Adipose tissue (tissue), 3 donors: Measurements from ENCODE around the gene EXOC1. TPM values are rescaled to one million over a fixed set of nuclear protein-coding genes. Genes with fewer than 3 reads are reported as not detected.
"Not testable (repeated sequence)": the region's sequence is repeated elsewhere in the genome, so short reads cannot be mapped to it uniquely, and the experiment has no call there.

Experiments
- H3K27ac ChIP-seq: one replicate; pipeline ENCODE4 v1.5.1; 2013; ENCODE audit warnings: low read depth, low read length
- WGBS, 3 donors: extraction: QIAGEN DNeasy Blood & Tissue Kit; methylation state at CpG; one replicate each; pipeline ENCODE4 v1.1.7; 2013; 5-methylcytosine and 5-hydroxymethylcytosine counted together
- polyA plus RNA-seq, 3 donors: library from polyadenylated mRNA; stranded (reverse); fragments of 200-250 nt; gene quantifications; one replicate each; pipeline ENCODE4 v1.2.3, GENCODE V29; 2013
- donor health status: healthy with polysubstance abuse.
- donor health status: Bipolar disorder and iron deficiency.
- donor health status: healthy.

The EXOC1 gene
- polyA plus RNA-seq, 3 donors, result 7.4 to 21.4 (median 14.4) TPM

DNA sequence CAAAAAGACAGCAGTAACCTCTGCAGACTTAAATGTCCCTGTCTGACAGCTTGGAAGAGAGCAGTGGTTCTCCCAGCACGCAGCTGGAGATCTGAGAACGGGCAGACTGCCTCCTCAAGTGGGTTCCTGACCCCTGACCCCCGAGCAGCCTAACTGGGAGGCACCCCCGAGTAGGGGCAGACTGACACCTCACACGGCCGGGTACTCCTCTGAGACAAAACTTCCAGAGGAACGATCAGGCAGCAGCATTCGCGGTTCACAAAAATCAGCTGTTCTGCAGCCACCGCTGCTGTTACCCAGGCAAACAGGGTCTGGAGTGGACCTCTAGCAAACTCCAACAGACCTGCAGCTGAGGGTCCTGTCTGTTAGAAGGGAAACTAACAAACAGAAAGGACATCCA lies 11.1 kb upstream of the EXOC1 start:
- H3K27ac ChIP-seq, result not testable (repeated sequence)
- WGBS, 3 donors, result 72 to 82% (median 78%) methylated on average over 8 to 9 of the region's 10 CpGs

- 62 to 75% (median 73%) methylated on average over 9 of the region's 9 CpGs for WGBS, 3 donors
Observed at GRCh38 chr4:55849724-55850123, 3.7 kb upstream of the EXOC1 start.

GRCh38 chr4:55851885-55852284 lies 1.6 kb upstream of the EXOC1 start:
- no peak overlapping the region for H3K27ac ChIP-seq
- 58 to 77% (median 66%) methylated on average over 6 of the region's 6 CpGs for WGBS, 3 donors

More at GRCh38 chr4:55849724-55850123, 3.7 kb upstream of the EXOC1 start:
- no peak overlapping the region for H3K27ac ChIP-seq

DNA sequence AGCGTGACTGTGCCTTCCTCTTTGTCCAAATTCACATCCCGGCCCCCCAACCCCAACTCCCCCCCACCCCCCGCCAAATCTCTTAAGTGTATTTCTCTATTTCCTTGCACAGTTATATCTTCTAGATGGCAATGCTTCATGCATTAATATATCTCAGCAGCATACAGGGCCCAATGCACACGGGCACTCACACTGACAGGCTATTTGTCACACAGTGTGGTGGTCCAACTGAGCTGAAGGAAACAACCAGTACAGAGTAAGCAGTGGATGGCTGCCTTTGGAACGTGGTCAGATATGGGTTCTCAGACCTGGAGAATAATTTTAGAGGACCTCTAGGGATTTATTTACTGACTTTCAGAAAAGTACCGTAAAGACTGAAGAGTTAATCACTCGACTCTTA lies 681 bp downstream of the EXOC1 start:
- WGBS, 3 donors, result 8 to 13% (median 13%) methylated on average over 7 of the region's 7 CpGs
- no peak overlapping the region for H3K27ac ChIP-seq

GRCh38 chr4:55857586-55857985 lies 4.1 kb downstream of the EXOC1 start:
- WGBS, 3 donors, result 84 to 96% (median 88%) methylated on average over 1 of the region's 1 CpG

DNA sequence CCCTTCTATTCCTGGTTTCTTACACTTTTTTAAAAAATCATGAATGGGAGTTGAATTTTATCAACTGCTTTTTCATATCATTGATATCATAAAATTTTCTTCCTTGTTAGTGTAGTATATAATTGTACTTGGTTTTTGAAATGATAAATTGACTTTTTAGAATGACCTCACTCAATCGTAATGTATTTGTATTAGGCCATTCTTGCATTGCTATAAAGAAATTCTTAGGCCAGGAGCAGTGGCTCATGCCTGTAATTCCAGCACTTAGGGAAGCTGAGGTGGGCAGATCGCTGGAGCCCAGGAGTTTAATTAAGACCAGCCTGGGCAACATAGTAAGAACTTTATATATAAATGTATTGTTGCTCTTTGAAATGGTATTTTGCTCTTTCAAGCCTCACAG lies 6.3 kb downstream of the EXOC1 start:
- no peak overlapping the region for H3K27ac ChIP-seq
- WGBS, 3 donors, result 64 to 92% (median 72%) methylated on average over 2 of the region's 2 CpGs

More at GRCh38 chr4:55857586-55857985, 4.1 kb downstream of the EXOC1 start:
- no peak overlapping the region for H3K27ac ChIP-seq

DNA sequence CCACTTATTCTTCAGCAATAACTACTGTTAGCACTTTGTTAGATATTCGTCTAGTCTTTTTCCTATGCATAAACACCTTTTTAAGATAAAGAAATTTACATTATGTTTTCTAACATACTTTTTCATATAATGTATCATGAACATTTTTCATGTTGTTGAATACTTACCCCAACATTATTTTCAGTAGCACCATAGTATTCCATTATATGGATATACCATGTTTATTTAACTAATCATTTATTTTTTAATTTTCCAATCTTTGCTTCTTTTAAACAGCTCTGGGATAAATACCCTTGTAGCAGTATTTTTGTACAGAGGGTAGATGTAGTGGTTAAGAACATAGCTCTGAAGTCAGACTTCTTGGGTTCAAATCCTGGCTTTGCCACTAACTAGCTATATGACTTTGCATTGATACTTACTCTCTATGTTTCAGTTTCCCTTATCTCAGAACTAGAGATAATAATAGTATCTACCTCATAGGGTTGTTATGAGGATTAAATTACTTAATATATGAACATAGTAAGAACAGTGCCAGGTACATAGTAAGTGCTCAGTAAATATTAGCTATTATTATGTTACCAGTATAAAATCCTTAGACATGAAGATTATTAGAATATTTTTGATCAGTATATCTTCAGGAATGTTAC lies 11.3 kb downstream of the EXOC1 start:
- H3K27ac ChIP-seq, result no peak overlapping the region
- WGBS, 3 donors, result 89 to 96% (median 93%) methylated on average over 1 of the region's 1 CpG

- 52 to 87% (median 63%) methylated on average over 2 of the region's 2 CpGs for WGBS, 3 donors
- H3K27ac ChIP-seq, result no peak overlapping the region
Observed at GRCh38 chr4:55865228-55865806, 11.9 kb downstream of the EXOC1 start.

GRCh38 chr4:55866290-55866907 lies 13.0 kb downstream of the EXOC1 start:
- no peak overlapping the region for H3K27ac ChIP-seq
- 46 to 55% (median 46%) methylated on average over 2 of the region's 2 CpGs for WGBS, 3 donors

GRCh38 chr4:55866973-55867574 lies 13.6 kb downstream of the EXOC1 start:
- 8 to 17% (median 15%) methylated on average over 4 of the region's 4 CpGs for WGBS, 3 donors
- H3K27ac ChIP-seq, result no peak overlapping the region

- 83 to 97% (median 86%) methylated on average over 1 of the region's 1 CpG for WGBS, 3 donors
- H3K27ac ChIP-seq, result no peak overlapping the region
Observed at GRCh38 chr4:55868581-55869090, 15.2 kb downstream of the EXOC1 start.

GRCh38 chr4:55871299-55871800 lies 17.9 kb downstream of the EXOC1 start:
- WGBS, 3 donors, result 54 to 69% (median 60%) methylated on average over 5 of the region's 5 CpGs
- no peak overlapping the region for H3K27ac ChIP-seq

DNA sequence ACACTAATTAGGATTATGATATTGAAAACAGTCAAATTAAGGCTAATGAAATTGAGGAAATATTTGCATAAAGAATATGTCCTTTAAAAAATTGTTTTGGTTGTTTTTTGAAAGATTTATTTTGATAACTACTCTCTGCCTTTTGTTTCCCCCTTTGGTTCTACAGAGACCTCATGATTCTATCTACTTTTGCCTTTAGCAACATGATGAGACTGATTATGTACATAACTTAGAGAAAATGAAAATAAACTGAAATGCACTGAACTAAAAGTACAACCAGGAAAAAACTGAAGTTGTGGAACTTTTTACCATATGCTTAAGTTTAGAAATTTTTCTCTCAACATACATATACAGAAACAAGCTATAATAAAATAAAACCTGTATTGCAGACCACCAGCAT lies 21.4 kb downstream of the EXOC1 start:
- no peak overlapping the region for H3K27ac ChIP-seq

DNA sequence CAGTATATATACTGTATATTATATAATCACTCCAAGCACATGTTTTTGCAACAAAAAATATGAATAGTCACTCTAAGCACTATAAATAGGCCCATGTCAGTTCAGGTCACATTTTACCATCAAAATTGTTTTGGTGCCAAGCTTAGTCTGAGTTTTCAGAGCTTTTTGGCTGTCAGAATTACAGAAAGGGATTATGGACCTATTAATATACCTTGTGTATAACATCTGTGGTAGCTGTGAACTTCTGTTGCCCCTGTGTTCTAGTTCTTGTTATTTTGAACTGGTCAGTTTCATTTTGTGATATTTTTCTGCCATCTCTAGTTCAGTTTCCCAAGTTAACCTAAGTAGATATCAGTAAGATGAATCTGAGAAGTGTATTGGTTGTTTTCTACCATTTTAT lies 22.9 kb downstream of the EXOC1 start:
- no peak overlapping the region for H3K27ac ChIP-seq

DNA sequence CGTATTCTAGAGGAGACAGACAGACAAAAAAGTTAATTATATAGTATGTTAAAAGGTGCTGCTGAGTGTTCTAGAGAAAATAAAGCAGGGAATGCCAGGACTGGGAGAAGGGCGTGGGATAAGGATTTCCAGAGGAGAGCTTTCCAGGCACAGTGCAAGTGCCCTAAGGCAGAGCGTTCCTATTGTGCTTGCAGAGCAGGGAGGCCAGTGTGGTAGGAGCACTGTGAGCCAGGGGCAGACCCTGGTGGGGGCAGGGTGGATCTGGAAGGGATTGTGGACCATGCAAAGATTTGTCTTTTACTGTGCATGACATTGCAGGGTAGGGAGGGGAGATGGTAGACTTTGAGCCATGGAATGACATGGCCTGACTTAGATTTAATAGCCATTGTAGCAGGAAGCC lies 25.8 kb downstream of the EXOC1 start:
- H3K27ac ChIP-seq, result no peak overlapping the region
- 93 to 97% (median 97%) methylated on average over 3 of the region's 3 CpGs for WGBS, 3 donors

DNA sequence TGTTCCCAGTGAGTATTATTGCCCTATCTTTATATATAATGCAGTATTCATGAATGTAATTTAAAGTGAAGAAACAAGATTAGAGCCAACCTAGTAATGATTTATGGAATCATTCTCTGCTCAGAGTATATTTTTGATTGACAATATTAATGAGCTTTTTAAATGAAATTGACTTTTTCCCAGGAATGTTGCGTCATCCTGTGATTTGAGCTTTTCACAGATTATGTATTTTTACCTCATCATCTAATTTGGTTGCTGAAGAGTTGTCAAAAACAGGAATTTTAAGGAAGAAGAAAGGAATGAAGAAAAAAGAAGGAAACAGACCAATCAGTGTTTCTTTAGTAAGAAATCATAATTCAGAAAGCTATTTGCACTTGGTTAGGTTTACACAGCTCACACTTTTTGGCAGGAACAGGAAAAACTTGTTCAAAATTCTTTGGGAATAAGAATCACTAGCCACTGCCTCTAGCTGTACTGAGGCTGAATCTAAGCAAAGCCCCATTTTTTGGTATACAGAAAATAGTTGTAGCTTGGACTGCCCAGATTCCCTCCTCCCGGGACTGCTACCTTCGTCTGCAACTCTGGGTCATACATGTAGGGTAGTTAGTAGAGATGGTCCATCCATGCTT lies 27.3 kb downstream of the EXOC1 start:
- H3K27ac ChIP-seq, result no peak overlapping the region
- 94 to 97% (median 95%) methylated on average over 3 of the region's 3 CpGs for WGBS, 3 donors

GRCh38 chr4:55884093-55884850 lies 30.8 kb downstream of the EXOC1 start:
- H3K27ac ChIP-seq, result no peak overlapping the region
- 76 to 87% (median 85%) methylated on average over 2 of the region's 2 CpGs for WGBS, 3 donors

GRCh38 chr4:55884851-55885219 lies 31.4 kb downstream of the EXOC1 start:
- 72 to 87% (median 78%) methylated on average over 1 of the region's 1 CpG for WGBS, 3 donors
- no peak overlapping the region for H3K27ac ChIP-seq
